Left lung (tissue), 10 donors: Measurements from ENCODE around the gene C10orf120. TPM values are rescaled to one million over a fixed set of nuclear protein-coding genes. Genes with fewer than 3 reads are reported as not detected.
A peak's percentile ranks its signal among the peaks of the same experiment; 100 is the strongest.

Experiments used
- ATAC-seq: fragments of 200-7000 bp; cut with Tn5 transposase; one replicate; pipeline ENCODE4 v1.9.1; 2020; ENCODE audit warnings: moderate library complexity
- DNase-seq, 4 donors: peaks; one replicate each; pipeline ENCODE4 v3.0.0-alpha.2; 2013 to 2020
- H3K27ac ChIP-seq, 2 donors: fragments of 200-600 bp; sonication (generic) in 1 of 2; one replicate each; pipeline versions ENCODE4 v1.5.0 to v1.8.0; 2020 to 2021
- H3K27me3 ChIP-seq, 2 donors: fragments of 200-600 bp; sonication (generic) in 1 of 2; one replicate each; pipeline versions ENCODE4 v1.5.0 to v1.8.0; 2020 to 2021
- H3K36me3 ChIP-seq, 2 donors: fragments of 200-600 bp; sonication (generic) in 1 of 2; one replicate each; pipeline versions ENCODE4 v1.5.0 to v1.8.0; 2020 to 2021
- H3K4me1 ChIP-seq, 2 donors: fragments of 200-600 bp; one replicate each; pipeline ENCODE4 v1.8.0; 2021
- H3K4me3 ChIP-seq, 2 donors: fragments of 200-600 bp; sonication (generic) in 1 of 2; one replicate each; pipeline versions ENCODE4 v1.5.0 to v1.8.0; 2020 to 2021; ENCODE audit warnings: mild to moderate bottlenecking in 1 of 2
- H3K9me3 ChIP-seq, 2 donors: fragments of 200-600 bp; sonication (generic) in 1 of 2; one replicate each; pipeline versions ENCODE4 v1.5.0 to v1.8.0; 2020 to 2021
- intact Hi-C, 2 donors: fragments of 100-400 bp; cut with DNase I; formaldehyde crosslinking; loops; one replicate each; pipeline versions ENCODE4 v1.11.2 to v1.14.2; 2022
- polyA plus RNA-seq, 6 donors: library from polyadenylated mRNA; unstranded; fragments of 120-200 nt; gene quantifications; one replicate each; pipeline ENCODE4 v1.2.1, GENCODE V29; 2013; ENCODE audit not compliant: insufficient read length in 6 of 6
- total RNA-seq, 2 donors: library from RNA; stranded (reverse); fragmentation: NEBNext Ultra II Directional; extraction: Animal tissue kit (Norgen Biotek cat#: 25700); gene quantifications; one replicate each; pipeline ENCODE4 v1.2.1, GENCODE V29; 2021
- TF ChIP-seq, protein P1 (sequence below), 2 donors: fragments of 200-600 bp; sonication (generic) in 1 of 2; IDR thresholded peaks; one replicate each; pipeline versions ENCODE4 v1.5.0 to v1.8.0; 2021; ENCODE audit warnings: antibody characterized with exemption in 2 of 2
- donor health status: DM: no; HTN: yes; CAD: no.
- donor health status: DM: no; HTN: no; CAD: no.

C10orf120 gene
- total and polyA plus RNA-seq, 8 donors: not detected

DNA sequence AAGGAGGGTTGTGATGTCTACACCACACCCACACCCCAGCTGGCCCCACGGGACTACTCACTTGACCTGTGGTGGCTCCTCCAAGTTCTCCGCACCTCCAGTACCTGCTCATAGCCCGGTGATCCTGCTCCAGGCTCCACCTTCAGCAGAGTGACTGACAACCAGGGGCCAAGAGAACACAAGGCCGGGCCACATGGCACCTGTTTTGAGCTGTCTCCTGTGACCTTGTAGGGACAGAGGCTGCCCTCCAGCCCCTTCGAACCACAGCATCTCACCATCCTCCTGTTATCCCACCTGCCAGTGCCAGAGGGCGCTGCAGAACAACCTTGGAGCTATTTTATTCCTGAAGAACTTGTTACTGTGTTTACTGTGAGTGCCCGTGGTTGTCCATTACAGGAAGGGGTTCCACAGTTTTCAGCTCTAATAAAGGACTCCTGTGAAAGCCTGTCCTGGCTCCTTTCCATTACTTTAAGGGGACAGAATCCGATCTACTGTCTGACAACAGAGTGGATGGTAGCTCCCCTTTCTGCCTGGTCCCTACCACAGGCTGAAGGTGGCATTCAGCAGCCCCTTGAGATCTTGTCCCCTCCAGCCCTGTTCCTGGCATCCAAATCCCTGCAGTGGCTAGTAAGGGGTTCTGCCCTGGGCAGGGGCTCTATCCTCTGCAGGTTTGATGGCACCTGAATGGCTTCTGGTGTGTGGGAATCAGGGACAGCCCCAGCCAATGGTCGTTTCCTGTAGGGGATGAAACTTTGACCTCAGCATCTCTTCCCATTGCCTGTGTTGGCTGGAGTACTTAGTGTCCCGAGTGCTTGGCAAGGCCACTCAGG is 50.8 kb downstream of the C10orf120 start:
- H3K9me3 ChIP-seq: no peaks in the 10 kb centered on the region
- H3K36me3 ChIP-seq: no peaks in the 10 kb centered on the region
- no peaks in the 10 kb centered on the region for H3K4me1 ChIP-seq
- H3K27ac ChIP-seq: no peak overlapping the region
- peak in 1 of 4 donors; percentile 38 for DNase-seq
- H3K4me3 ChIP-seq: no peak overlapping the region
- intact Hi-C loops: no loop called here
- H3K27me3 ChIP-seq: peaks cover 0 to 7% of the 10 kb centered on the region in 2 donors
- peak; percentile 95 for ATAC-seq
- TF ChIP-seq, protein P1, sequence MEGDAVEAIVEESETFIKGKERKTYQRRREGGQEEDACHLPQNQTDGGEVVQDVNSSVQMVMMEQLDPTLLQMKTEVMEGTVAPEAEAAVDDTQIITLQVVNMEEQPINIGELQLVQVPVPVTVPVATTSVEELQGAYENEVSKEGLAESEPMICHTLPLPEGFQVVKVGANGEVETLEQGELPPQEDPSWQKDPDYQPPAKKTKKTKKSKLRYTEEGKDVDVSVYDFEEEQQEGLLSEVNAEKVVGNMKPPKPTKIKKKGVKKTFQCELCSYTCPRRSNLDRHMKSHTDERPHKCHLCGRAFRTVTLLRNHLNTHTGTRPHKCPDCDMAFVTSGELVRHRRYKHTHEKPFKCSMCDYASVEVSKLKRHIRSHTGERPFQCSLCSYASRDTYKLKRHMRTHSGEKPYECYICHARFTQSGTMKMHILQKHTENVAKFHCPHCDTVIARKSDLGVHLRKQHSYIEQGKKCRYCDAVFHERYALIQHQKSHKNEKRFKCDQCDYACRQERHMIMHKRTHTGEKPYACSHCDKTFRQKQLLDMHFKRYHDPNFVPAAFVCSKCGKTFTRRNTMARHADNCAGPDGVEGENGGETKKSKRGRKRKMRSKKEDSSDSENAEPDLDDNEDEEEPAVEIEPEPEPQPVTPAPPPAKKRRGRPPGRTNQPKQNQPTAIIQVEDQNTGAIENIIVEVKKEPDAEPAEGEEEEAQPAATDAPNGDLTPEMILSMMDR (IDR thresholded peaks at IDR 0.05): peak; percentile 49 to 54

Other genes with a start within 250 kb of the C10orf120 start
- not detected for gene ARMS2, start 245.2 kb downstream of the C10orf120 start, total RNA-seq
- gene ARMS2, start 245.2 kb downstream of the C10orf120 start, polyA plus RNA-seq: under 1 TPM in 1 of 6 donors, not detected in 5; 0.24 TPM
- 100 to 1,000 TPM in 1 of 2 donors, 10 to 100 TPM in 1; 80.5 to 124 TPM for gene HTRA1, start 238.3 kb downstream of the C10orf120 start, total RNA-seq
- 10 to 100 TPM; 51.3 to 84.9 (median 69.3) TPM for gene HTRA1, start 238.3 kb downstream of the C10orf120 start, polyA plus RNA-seq
- 100 to 1,000 TPM in 1 of 2 donors, 10 to 100 TPM in 1; 47.5 to 242 TPM for gene DMBT1, start 139.1 kb downstream of the C10orf120 start, total RNA-seq
- 1 to 10 TPM in 3 of 6 donors, under 1 TPM in 3; 0.21 to 2.6 (median 1.1) TPM for gene DMBT1, start 139.1 kb downstream of the C10orf120 start, polyA plus RNA-seq
- under 1 TPM; 0.73 to 0.76 TPM for gene CUZD1, start 146.0 kb upstream of the C10orf120 start, total RNA-seq
- gene CUZD1, start 146.0 kb upstream of the C10orf120 start, polyA plus RNA-seq: 1 to 10 TPM; 1.7 to 2.7 (median 2.2) TPM
- 1 to 10 TPM; 3.0 to 4.0 TPM for gene FAM24B, start 179.7 kb upstream of the C10orf120 start, total RNA-seq
- 10 to 100 TPM in 1 of 6 donors, 1 to 10 TPM in 5; 7.3 to 10.1 (median 8.4) TPM for gene FAM24B, start 179.7 kb upstream of the C10orf120 start, polyA plus RNA-seq
- not detected for gene FAM24A, start 210.8 kb upstream of the C10orf120 start, total RNA-seq
- not detected for gene FAM24A, start 210.8 kb upstream of the C10orf120 start, polyA plus RNA-seq